Esophagus muscularis mucosa (tissue), 4 donors: ENCODE results near the gene JARID2.

ENCODE experiments used
- EP300 ChIP-seq: sonication (generic); formaldehyde crosslinking; IDR thresholded peaks from one replicate; pipeline ENCODE4 v1.6.1; 2017; ENCODE audit warnings: antibody characterized with exemption
- POLR2A ChIP-seq: fragments of 450-650 bp; IDR thresholded peaks from one replicate; pipeline ENCODE4 v1.6.1; 2017; ENCODE audit warnings: antibody characterized with exemption, moderate library complexity, mild to moderate bottlenecking, low read depth
- POLR2AphosphoS5 ChIP-seq, 2 donors: sonication (generic); formaldehyde crosslinking; IDR thresholded peaks; one replicate each; pipeline ENCODE4 v1.6.1; 2017; ENCODE audit warnings: antibody characterized with exemption in 2 of 2
- TF ChIP-seq, protein P1 (sequence below), 3 experiments: fragments of 200-600 bp in 2 of 3; fragments of 450-650 bp in 1 of 3; sonication (generic) in 2 of 3; IDR thresholded peaks; one replicate each; pipeline ENCODE4 v1.5.1; 2017 to 2019; ENCODE audit warnings: antibody characterized with exemption in 3 of 3, mild to moderate bottlenecking in 2 of 3, moderate library complexity in 1 of 3

DNA sequence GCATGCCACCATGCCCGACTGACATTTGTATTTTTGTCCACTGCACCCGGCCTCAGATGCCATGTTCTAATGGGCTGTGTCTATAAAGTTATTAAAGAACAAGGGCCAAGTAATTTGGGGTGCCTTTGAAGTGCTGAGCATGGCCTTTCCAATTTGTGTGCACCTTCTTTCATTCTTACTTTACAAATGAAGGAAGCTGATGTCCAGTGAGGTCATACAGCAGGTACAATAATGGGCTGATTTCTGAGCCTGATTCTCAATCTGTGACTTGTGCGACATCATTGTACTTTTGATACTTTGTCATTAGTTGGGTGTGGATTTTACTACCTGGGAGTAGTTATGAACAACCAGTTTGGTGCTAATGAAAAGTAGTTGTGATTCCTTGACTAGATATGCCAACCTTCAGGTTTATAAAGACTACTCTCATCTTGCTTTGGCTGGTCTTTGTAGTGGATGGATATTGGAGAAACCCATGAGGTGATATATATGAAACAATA is 94.3 kb downstream of the JARID2 start:
- TF ChIP-seq, protein P1, sequence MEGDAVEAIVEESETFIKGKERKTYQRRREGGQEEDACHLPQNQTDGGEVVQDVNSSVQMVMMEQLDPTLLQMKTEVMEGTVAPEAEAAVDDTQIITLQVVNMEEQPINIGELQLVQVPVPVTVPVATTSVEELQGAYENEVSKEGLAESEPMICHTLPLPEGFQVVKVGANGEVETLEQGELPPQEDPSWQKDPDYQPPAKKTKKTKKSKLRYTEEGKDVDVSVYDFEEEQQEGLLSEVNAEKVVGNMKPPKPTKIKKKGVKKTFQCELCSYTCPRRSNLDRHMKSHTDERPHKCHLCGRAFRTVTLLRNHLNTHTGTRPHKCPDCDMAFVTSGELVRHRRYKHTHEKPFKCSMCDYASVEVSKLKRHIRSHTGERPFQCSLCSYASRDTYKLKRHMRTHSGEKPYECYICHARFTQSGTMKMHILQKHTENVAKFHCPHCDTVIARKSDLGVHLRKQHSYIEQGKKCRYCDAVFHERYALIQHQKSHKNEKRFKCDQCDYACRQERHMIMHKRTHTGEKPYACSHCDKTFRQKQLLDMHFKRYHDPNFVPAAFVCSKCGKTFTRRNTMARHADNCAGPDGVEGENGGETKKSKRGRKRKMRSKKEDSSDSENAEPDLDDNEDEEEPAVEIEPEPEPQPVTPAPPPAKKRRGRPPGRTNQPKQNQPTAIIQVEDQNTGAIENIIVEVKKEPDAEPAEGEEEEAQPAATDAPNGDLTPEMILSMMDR (IDR thresholded peaks at IDR 0.05), result no peak
- TF ChIP-seq POLR2AphosphoS5 (IDR thresholded peaks at IDR 0.05), result no peak
- no peak for TF ChIP-seq EP300
- TF ChIP-seq POLR2A, result no peak
